ENCODE measurements around the gene THTPA.

GRCh38 chr14:23563473-23564180 lies 7.6 kb downstream of the THTPA start:
- TF ChIP-seq CTCF (conservative IDR thresholded peaks at IDR 0.05; ENCODE audit: low read depth, low read length) (no peak), MAFK (IDR thresholded peaks at IDR 0.05; ENCODE audit: low read depth, low read length) (no peak), RCOR1 (IDR thresholded peaks at IDR 0.05; ENCODE audit: insufficient replicate concordance, low read length) (no peak), POLR2A (IDR thresholded peaks at IDR 0.05; ENCODE audit: low read depth, low read length) (no peak), RFX5 (IDR thresholded peaks at IDR 0.05; ENCODE audit: low read depth, low read length) (no peak), FOS (IDR thresholded peaks at IDR 0.05; ENCODE audit: low read depth, low read length) (no peak), BHLHE40 (IDR thresholded peaks at IDR 0.05; ENCODE audit: low read depth, low read length) (no peak), USF2 (IDR thresholded peaks at IDR 0.05; ENCODE audit: low read depth, low read length) (no peak), RAD21 (IDR thresholded peaks at IDR 0.05; ENCODE audit: low read length) (no peak), CHD1 (IDR thresholded peaks at IDR 0.05; ENCODE audit: low read depth, low read length) (no peak), CEBPB (IDR thresholded peaks at IDR 0.05; ENCODE audit: low read depth, low read length) (no peak)

Measured in IMR-90 (cell line).